Mammary epithelial cell (primary cell): ENCODE data around the gene BIN1.

Source experiments
- CTCF ChIP-seq, 2 donors: IDR thresholded peaks in 1 of 2; conservative IDR thresholded peaks in 1 of 2; 2 replicates each; pipeline ENCODE4 v1.5.1; 2011 to 2012; ENCODE audit warnings: inconsistent platforms in 2 of 2, low read length in 2 of 2, mild to moderate bottlenecking in 2 of 2, control low read depth in 1 of 2, low read depth in 1 of 2; ENCODE audit not compliant: insufficient read depth in 1 of 2; ENCODE audit errors: extremely low read depth in 1 of 2
- EZH2 ChIP-seq: IDR thresholded peaks from 2 replicates; pipeline ENCODE4 v1.6.1; 2012; ENCODE audit warnings: low read length, inconsistent platforms, borderline replicate concordance

- TF ChIP-seq CTCF (conservative IDR thresholded peaks at IDR 0.05 in 1 of 2, IDR thresholded peaks at IDR 0.05 in 1 of 2; ENCODE audit: extremely low read depth in 1 of 2, insufficient read depth in 1 of 2, low read depth in 1 of 2, low read length in 2 of 2) = no peak
- TF ChIP-seq EZH2 = no peak
Observed at GRCh38 chr2:127044977-127045661, 61.8 kb downstream of the BIN1 start.
